ENCODE measurements around the gene RBBP9. TPM values are rescaled to one million over a fixed set of nuclear protein-coding genes. Genes with fewer than 3 reads are reported as not detected.
"Not testable (repeated sequence)": the region's sequence is repeated elsewhere in the genome, so short reads cannot be mapped to it uniquely, and the experiment has no call there.

Gene RBBP9
- total RNA-seq, 1 experiment from 2014 or later, result 12.2 TPM

DNA sequence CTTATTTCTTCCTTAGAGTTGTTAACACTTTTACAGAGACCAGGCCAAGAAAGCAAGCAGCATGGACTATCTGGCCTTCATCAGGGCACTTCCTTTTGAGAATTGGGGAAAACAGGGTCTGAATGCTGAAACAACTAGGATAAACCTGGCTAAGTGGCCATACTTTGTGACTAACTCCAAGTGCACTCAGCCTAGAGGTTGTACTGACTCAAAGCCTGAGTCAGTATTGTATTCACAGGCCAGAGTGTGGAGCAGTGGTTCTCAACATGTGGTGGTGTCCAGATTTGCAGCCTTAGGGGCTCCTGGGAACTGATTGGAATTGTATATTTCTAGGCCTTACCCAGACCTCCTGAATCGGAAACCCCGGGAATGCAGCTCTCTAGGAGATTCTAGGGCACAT is 30.8 kb upstream of the RBBP9 start:
- Mint-ChIP-seq H3K27me3 (ENCODE audit: low read depth) (no peaks in the 10 kb centered on the region), H3K4me3 (no peak overlapping the region), H3K36me3 (peaks cover 85% of the 10 kb centered on the region), H3K27ac (no peak overlapping the region), H3K9me3 (no peaks in the 10 kb centered on the region), H3K4me1 (no peaks in the 10 kb centered on the region)
- TF ChIP-seq GTF2I (CRISPR knock-in tag; conservative IDR thresholded peaks at IDR 0.05), result no peak
- no peak for TF ChIP-seq SMAD3 (CRISPR knock-in tag; IDR thresholded peaks at IDR 0.05; ENCODE audit: borderline replicate concordance)
- TF ChIP-seq, protein P1, sequence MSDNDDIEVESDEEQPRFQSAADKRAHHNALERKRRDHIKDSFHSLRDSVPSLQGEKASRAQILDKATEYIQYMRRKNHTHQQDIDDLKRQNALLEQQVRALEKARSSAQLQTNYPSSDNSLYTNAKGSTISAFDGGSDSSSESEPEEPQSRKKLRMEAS (CRISPR knock-in tag; IDR thresholded peaks at IDR 0.05), result no peak
- no peak for TF ChIP-seq ATF1 (CRISPR knock-in tag; IDR thresholded peaks at IDR 0.05)
- no peak for TF ChIP-seq SP1 (CRISPR knock-in tag; conservative IDR thresholded peaks at IDR 0.05)
- no peak for TF ChIP-seq CREB1 (CRISPR knock-in tag; IDR thresholded peaks at IDR 0.05)
- TF ChIP-seq CREM (CRISPR knock-in tag; IDR thresholded peaks at IDR 0.05), result no peak
- TF ChIP-seq NR2C2 (CRISPR knock-in tag; IDR thresholded peaks at IDR 0.05), result no peak
- no peak for TF ChIP-seq TEAD1 (CRISPR knock-in tag; IDR thresholded peaks at IDR 0.05)
- TF ChIP-seq ZNF263 (CRISPR knock-in tag; IDR thresholded peaks at IDR 0.05; ENCODE audit: low read depth), result no peak
- TF ChIP-seq JAZF1 (CRISPR knock-in tag; IDR thresholded peaks at IDR 0.05), result no peak
- TF ChIP-seq, protein P2, sequence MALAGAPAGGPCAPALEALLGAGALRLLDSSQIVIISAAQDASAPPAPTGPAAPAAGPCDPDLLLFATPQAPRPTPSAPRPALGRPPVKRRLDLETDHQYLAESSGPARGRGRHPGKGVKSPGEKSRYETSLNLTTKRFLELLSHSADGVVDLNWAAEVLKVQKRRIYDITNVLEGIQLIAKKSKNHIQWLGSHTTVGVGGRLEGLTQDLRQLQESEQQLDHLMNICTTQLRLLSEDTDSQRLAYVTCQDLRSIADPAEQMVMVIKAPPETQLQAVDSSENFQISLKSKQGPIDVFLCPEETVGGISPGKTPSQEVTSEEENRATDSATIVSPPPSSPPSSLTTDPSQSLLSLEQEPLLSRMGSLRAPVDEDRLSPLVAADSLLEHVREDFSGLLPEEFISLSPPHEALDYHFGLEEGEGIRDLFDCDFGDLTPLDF (CRISPR knock-in tag; IDR thresholded peaks at IDR 0.05), result no peak
- POLR2A ChIA-PET, result no interaction called here
- CTCF ChIA-PET, result no interaction called here
- DNase-seq (ENCODE audit: low spot score) (no peak), ATAC-seq (no peak)

DNA sequence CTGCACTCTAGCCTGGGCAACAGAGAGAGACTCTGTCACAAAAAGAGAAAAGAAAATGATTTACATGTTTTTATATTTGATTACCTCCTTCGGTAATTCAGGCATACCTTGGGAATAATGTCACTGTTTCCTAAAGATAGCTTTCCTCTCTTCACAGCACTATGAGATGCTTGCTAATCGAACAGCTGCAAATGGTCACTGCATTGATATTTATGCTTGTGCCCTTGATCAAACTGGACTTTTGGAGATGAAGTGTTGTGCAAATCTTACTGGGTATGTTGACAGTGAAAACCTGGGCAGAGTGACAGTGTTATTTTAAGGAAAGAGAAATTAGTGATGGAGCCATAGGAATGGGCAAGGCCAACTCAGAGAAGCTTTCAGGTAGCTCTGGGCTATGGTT is 30.3 kb upstream of the RBBP9 start:
- Mint-ChIP-seq H3K27me3 (ENCODE audit: low read depth) (no peaks in the 10 kb centered on the region), H3K27ac (no peak overlapping the region), H3K9me3 (no peaks in the 10 kb centered on the region), H3K4me1 (no peaks in the 10 kb centered on the region), H3K36me3 (peaks cover 80% of the 10 kb centered on the region), H3K4me3 (no peak overlapping the region)
- DNase-seq (ENCODE audit: low spot score) (no peak), ATAC-seq (no peak)
- CTCF ChIA-PET, result no interaction called here
- TF ChIP-seq, protein P3, sequence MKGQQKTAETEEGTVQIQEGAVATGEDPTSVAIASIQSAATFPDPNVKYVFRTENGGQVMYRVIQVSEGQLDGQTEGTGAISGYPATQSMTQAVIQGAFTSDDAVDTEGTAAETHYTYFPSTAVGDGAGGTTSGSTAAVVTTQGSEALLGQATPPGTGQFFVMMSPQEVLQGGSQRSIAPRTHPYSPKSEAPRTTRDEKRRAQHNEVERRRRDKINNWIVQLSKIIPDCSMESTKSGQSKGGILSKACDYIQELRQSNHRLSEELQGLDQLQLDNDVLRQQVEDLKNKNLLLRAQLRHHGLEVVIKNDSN (CRISPR knock-in tag; IDR thresholded peaks at IDR 0.05), result no peak
- TF ChIP-seq, protein P4, sequence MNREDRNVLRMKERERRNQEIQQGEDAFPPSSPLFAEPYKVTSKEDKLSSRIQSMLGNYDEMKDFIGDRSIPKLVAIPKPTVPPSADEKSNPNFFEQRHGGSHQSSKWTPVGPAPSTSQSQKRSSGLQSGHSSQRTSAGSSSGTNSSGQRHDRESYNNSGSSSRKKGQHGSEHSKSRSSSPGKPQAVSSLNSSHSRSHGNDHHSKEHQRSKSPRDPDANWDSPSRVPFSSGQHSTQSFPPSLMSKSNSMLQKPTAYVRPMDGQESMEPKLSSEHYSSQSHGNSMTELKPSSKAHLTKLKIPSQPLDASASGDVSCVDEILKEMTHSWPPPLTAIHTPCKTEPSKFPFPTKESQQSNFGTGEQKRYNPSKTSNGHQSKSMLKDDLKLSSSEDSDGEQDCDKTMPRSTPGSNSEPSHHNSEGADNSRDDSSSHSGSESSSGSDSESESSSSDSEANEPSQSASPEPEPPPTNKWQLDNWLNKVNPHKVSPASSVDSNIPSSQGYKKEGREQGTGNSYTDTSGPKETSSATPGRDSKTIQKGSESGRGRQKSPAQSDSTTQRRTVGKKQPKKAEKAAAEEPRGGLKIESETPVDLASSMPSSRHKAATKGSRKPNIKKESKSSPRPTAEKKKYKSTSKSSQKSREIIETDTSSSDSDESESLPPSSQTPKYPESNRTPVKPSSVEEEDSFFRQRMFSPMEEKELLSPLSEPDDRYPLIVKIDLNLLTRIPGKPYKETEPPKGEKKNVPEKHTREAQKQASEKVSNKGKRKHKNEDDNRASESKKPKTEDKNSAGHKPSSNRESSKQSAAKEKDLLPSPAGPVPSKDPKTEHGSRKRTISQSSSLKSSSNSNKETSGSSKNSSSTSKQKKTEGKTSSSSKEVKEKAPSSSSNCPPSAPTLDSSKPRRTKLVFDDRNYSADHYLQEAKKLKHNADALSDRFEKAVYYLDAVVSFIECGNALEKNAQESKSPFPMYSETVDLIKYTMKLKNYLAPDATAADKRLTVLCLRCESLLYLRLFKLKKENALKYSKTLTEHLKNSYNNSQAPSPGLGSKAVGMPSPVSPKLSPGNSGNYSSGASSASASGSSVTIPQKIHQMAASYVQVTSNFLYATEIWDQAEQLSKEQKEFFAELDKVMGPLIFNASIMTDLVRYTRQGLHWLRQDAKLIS (CRISPR knock-in tag; IDR thresholded peaks at IDR 0.05; ENCODE audit: borderline replicate concordance), result no peak
- no peak for TF ChIP-seq GTF2I (CRISPR knock-in tag; conservative IDR thresholded peaks at IDR 0.05)
- POLR2A ChIA-PET, result no interaction called here

- H3K4me1 Mint-ChIP-seq; ATAC-seq; POLR2A ChIA-PET; DNase-seq (ENCODE audit: low spot score); H3K27me3 Mint-ChIP-seq (ENCODE audit: low read depth); H3K4me3 Mint-ChIP-seq; H3K27ac Mint-ChIP-seq; CTCF ChIA-PET; H3K9me3 Mint-ChIP-seq: not testable (repeated sequence)
- peaks cover 74% of the 10 kb centered on the region for H3K36me3 Mint-ChIP-seq
These were observed 29.7 kb upstream of the RBBP9 start for GRCh38 chr20:18526761-18527160.

- H3K27ac Mint-ChIP-seq, result no peak overlapping the region
- ATAC-seq, result no peak
- TF ChIP-seq CREM (CRISPR knock-in tag; IDR thresholded peaks at IDR 0.05) (no peak), ATF6 (CRISPR knock-in tag; IDR thresholded peaks at IDR 0.05) (no peak), MYBL2 (CRISPR knock-in tag; IDR thresholded peaks at IDR 0.05) (no peak), NR2C2 (CRISPR knock-in tag; IDR thresholded peaks at IDR 0.05) (no peak), ZNF423 (CRISPR knock-in tag; IDR thresholded peaks at IDR 0.05) (no peak), ELF4 (CRISPR knock-in tag; IDR thresholded peaks at IDR 0.05; ENCODE audit: low read depth) (no peak), JAZF1 (CRISPR knock-in tag; IDR thresholded peaks at IDR 0.05) (no peak), TEAD1 (CRISPR knock-in tag; IDR thresholded peaks at IDR 0.05) (no peak), JUN (CRISPR knock-in tag; IDR thresholded peaks at IDR 0.05) (no peak), SOX15 (CRISPR knock-in tag; IDR thresholded peaks at IDR 0.05) (no peak)
- TF ChIP-seq, protein P5, sequence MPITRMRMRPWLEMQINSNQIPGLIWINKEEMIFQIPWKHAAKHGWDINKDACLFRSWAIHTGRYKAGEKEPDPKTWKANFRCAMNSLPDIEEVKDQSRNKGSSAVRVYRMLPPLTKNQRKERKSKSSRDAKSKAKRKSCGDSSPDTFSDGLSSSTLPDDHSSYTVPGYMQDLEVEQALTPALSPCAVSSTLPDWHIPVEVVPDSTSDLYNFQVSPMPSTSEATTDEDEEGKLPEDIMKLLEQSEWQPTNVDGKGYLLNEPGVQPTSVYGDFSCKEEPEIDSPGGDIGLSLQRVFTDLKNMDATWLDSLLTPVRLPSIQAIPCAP (CRISPR knock-in tag; IDR thresholded peaks at IDR 0.05), result no peak
These were observed 27.6 kb upstream of the RBBP9 start for GRCh38 chr20:18524646-18525045.

More at GRCh38 chr20:18524646-18525045, 27.6 kb upstream of the RBBP9 start:
- ChIA-PET CTCF (interaction anchor here (0.5 kb wide), 1 partner anchor 37 kb away, joined by 3 read pairs; no protein-coding TSS in a partner anchor), POLR2A (no interaction called here)
- no peaks in the 10 kb centered on the region for H3K4me1 Mint-ChIP-seq
- no peak overlapping the region for H3K4me3 Mint-ChIP-seq
- H3K36me3 Mint-ChIP-seq, result peaks cover 58% of the 10 kb centered on the region
- DNase-seq (ENCODE audit: low spot score), result no peak
- H3K9me3 Mint-ChIP-seq, result no peaks in the 10 kb centered on the region
- no peaks in the 10 kb centered on the region for H3K27me3 Mint-ChIP-seq (ENCODE audit: low read depth)

Data from WTC11 (cell line).